HepG2 (cell line): ENCODE measurements around the gene VSIG10L2. TPM values are rescaled to one million over a fixed set of nuclear protein-coding genes. Genes with fewer than 3 reads are reported as not detected.

Experiments used
- CBX5 ChIP-seq: sonication (generic); formaldehyde crosslinking; IDR thresholded peaks from 2 replicates; pipeline ENCODE4 v1.4.0; 2020; ENCODE audit warnings: missing genetic modification reagents, borderline replicate concordance
- GATAD1 ChIP-seq: IDR thresholded peaks from 2 replicates; pipeline ENCODE4 v1.6.1; 2016; ENCODE audit warnings: missing genetic modification reagents, missing compliant biosample characterization
- HDAC2 ChIP-seq: sonication (generic); formaldehyde crosslinking; IDR thresholded peaks from 2 replicates; pipeline ENCODE4 v1.4.0; 2020; ENCODE audit warnings: missing genetic modification reagents
- KAT2B ChIP-seq: fragments of 150-350 bp; IDR thresholded peaks from 2 replicates; pipeline ENCODE4 v1.6.1; 2014; ENCODE audit warnings: low read depth, low read length, borderline replicate concordance
- NFATC3 ChIP-seq: sonication (generic); formaldehyde crosslinking; IDR thresholded peaks from 2 replicates; pipeline ENCODE4 v1.5.1; 2020; ENCODE audit warnings: mild to moderate bottlenecking, missing genetic modification reagents
- SIN3A ChIP-seq: IDR thresholded peaks from 2 replicates; pipeline ENCODE4 v1.6.1; 2011; ENCODE audit warnings: low read depth, mild to moderate bottlenecking, control low read depth, low read length, borderline replicate concordance
- SUZ12 ChIP-seq: fragments of 150-350 bp; IDR thresholded peaks from 2 replicates; pipeline ENCODE4 v1.6.1; 2014; ENCODE audit warnings: low read depth, low read length
- TRIM24 ChIP-seq: sonication (generic); formaldehyde crosslinking; IDR thresholded peaks from 2 replicates; pipeline ENCODE4 v1.8.0; 2022; ENCODE audit warnings: mild to moderate bottlenecking, missing genetic modification reagents
- ZFP36L1 ChIP-seq: sonication (generic); formaldehyde crosslinking; IDR thresholded peaks from 2 replicates; pipeline ENCODE4 v1.8.0; 2022; ENCODE audit warnings: mild to moderate bottlenecking, missing genetic modification reagents, moderate library complexity
- ZNF10 ChIP-seq: sonication (generic); formaldehyde crosslinking; IDR thresholded peaks from 2 replicates; pipeline ENCODE4 v1.4.0; 2020; ENCODE audit warnings: mild to moderate bottlenecking, low read depth, missing genetic modification reagents, borderline replicate concordance
- ZNF232 ChIP-seq: sonication (generic); formaldehyde crosslinking; IDR thresholded peaks from 2 replicates; pipeline ENCODE4 v1.4.0; 2020; ENCODE audit warnings: missing genetic modification reagents, borderline replicate concordance
- ZNF431 ChIP-seq: sonication (generic); formaldehyde crosslinking; IDR thresholded peaks from 2 replicates; pipeline ENCODE4 v1.9.0; 2022; ENCODE audit warnings: missing genetic modification reagents, low read depth, mild to moderate bottlenecking, borderline replicate concordance
- ZNF780A ChIP-seq: sonication (generic); formaldehyde crosslinking; IDR thresholded peaks from 2 replicates; pipeline ENCODE4 v1.8.0; 2022; ENCODE audit warnings: mild to moderate bottlenecking, missing genetic modification reagents, moderate library complexity
- ZSCAN21 ChIP-seq: sonication (generic); formaldehyde crosslinking; IDR thresholded peaks from 2 replicates; pipeline ENCODE4 v1.8.0; 2022; ENCODE audit warnings: mild to moderate bottlenecking, missing genetic modification reagents, moderate library complexity, borderline replicate concordance
- polyA plus RNA-seq, 8 experiments: library from polyadenylated mRNA; depleted of rRNA in 3 of 8; stranded (reverse) in 7 of 8; unstranded in 1 of 8; fragments of >200 nt; fragmentation: Illumina TruSeq in 4 of 8; extraction: Trizol in 4 of 8; gene quantifications; 2 replicates each; pipeline versions ENCODE4 v1.2.1 to v1.2.3, GENCODE V29; 2011 to 2016; ENCODE audit warnings: low read depth in 4 of 8, missing spikeins in 1 of 8, mixed read lengths in 1 of 8; ENCODE audit not compliant: insufficient read depth in 1 of 8
- total RNA-seq, 5 experiments: library from RNA; depleted of rRNA; stranded (reverse); fragments of >200 nt; fragmentation: Illumina TruSeq; extraction: Trizol; gene quantifications; 2 replicates each; pipeline ENCODE4 v1.2.3, GENCODE V29; 2016; ENCODE audit warnings: low read depth in 1 of 5
- TF ChIP-seq, protein P1 (sequence below): sonication (generic); formaldehyde crosslinking; IDR thresholded peaks from 2 replicates; pipeline ENCODE4 v1.8.0; 2022; ENCODE audit warnings: missing genetic modification reagents, low read depth, mild to moderate bottlenecking, borderline replicate concordance
- TF ChIP-seq, protein P2 (sequence below): sonication (generic); formaldehyde crosslinking; IDR thresholded peaks from 2 replicates; pipeline ENCODE4 v1.8.0; 2023; ENCODE audit warnings: mild to moderate bottlenecking, missing genetic modification reagents
- TF ChIP-seq, protein P3 (sequence below): sonication (generic); formaldehyde crosslinking; IDR thresholded peaks from 2 replicates; pipeline ENCODE4 v1.4.0; 2020; ENCODE audit warnings: mild to moderate bottlenecking, missing genetic modification reagents
- TF ChIP-seq, protein P4 (sequence below): sonication (generic); formaldehyde crosslinking; IDR thresholded peaks from 2 replicates; pipeline ENCODE4 v1.8.1; 2023; ENCODE audit warnings: mild to moderate bottlenecking, missing genetic modification reagents, borderline replicate concordance

The VSIG10L2 gene
- total and polyA plus RNA-seq, 2 of the 13 experiments (the other 11 are each of a cell fraction or from before 2014, with no cell fraction given), result 0.21 TPM; not detected in 1

DNA sequence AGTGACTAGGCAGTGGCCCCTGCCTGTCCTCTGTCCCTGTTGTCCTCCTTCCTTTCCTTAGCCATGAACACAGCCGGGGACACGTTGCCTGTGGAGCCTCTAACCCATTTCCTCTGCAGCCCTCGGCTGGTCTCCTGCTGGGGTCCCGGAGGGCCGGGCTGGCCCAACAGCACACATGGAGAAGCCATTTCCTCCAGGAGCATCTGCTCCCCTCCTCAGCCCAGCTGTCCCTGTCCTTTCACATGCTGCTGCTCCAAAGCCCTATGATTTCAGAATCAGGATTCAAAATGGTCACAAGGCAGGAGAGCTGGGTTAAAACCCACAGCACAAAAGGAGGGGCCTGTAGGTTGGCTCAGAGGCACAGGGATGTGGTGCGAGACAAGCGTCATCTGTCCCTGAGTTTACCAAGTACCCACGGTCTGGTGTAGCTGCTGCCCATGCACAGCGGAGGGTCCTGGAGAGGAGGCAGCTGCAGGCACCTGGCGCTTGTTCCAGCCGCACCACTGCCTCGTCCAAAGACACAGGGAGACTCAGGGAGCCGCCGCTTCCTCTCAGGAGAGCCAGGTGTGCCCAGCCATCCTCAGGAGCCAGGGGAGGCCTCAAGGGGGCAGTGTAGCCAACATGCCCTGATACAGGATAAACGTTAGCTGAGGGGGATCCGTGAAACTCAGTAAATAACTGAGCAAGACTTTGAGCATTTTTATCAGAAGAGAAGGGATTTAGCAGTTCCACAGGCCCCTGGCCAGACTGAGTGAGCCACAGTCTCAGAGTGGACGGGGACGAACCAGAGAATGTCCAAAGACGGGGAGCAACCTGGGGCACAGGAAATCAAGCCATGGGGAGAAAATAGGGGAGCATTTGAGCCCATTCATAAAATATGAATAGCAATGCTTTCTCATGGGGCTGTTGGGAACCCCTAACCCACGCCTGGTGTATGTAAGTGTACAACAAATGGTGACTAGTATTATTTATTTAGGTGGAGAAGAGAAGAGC is 3.9 kb upstream of the VSIG10L2 start (continued):
- TF ChIP-seq, protein P1, sequence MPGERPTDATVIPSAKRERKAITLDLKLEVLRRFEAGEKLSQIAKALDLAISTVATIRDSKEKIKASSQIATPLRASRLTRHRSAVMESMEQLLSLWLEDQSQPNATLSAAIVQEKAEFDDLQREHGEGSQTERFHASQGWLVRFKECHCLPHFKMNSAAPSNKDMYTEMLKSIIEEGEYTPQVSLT (CRISPR knock-in tag), result no peak
- no peak for TF ChIP-seq KAT2B
- 0 out of 2 replicates have a peak, but pooled peaks have one; percentile 43 for TF ChIP-seq ZSCAN21 (CRISPR knock-in tag)
- TF ChIP-seq, protein P2, sequence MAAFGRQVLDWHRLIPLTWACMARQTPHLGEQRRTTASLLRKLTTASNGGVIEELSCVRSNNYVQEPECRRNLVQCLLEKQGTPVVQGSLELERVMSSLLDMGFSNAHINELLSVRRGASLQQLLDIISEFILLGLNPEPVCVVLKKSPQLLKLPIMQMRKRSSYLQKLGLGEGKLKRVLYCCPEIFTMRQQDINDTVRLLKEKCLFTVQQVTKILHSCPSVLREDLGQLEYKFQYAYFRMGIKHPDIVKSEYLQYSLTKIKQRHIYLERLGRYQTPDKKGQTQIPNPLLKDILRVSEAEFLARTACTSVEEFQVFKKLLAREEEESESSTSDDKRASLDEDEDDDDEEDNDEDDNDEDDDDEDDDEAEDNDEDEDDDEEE (CRISPR knock-in tag), result no peak
- no peak for TF ChIP-seq ZNF431 (CRISPR knock-in tag)
- no peak for TF ChIP-seq HDAC2 (CRISPR knock-in tag)
- TF ChIP-seq, protein P3, sequence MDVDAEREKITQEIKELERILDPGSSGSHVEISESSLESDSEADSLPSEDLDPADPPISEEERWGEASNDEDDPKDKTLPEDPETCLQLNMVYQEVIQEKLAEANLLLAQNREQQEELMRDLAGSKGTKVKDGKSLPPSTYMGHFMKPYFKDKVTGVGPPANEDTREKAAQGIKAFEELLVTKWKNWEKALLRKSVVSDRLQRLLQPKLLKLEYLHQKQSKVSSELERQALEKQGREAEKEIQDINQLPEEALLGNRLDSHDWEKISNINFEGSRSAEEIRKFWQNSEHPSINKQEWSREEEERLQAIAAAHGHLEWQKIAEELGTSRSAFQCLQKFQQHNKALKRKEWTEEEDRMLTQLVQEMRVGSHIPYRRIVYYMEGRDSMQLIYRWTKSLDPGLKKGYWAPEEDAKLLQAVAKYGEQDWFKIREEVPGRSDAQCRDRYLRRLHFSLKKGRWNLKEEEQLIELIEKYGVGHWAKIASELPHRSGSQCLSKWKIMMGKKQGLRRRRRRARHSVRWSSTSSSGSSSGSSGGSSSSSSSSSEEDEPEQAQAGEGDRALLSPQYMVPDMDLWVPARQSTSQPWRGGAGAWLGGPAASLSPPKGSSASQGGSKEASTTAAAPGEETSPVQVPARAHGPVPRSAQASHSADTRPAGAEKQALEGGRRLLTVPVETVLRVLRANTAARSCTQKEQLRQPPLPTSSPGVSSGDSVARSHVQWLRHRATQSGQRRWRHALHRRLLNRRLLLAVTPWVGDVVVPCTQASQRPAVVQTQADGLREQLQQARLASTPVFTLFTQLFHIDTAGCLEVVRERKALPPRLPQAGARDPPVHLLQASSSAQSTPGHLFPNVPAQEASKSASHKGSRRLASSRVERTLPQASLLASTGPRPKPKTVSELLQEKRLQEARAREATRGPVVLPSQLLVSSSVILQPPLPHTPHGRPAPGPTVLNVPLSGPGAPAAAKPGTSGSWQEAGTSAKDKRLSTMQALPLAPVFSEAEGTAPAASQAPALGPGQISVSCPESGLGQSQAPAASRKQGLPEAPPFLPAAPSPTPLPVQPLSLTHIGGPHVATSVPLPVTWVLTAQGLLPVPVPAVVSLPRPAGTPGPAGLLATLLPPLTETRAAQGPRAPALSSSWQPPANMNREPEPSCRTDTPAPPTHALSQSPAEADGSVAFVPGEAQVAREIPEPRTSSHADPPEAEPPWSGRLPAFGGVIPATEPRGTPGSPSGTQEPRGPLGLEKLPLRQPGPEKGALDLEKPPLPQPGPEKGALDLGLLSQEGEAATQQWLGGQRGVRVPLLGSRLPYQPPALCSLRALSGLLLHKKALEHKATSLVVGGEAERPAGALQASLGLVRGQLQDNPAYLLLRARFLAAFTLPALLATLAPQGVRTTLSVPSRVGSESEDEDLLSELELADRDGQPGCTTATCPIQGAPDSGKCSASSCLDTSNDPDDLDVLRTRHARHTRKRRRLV (CRISPR knock-in tag), result no peak
- no peak for TF ChIP-seq ZNF10
- no peak for TF ChIP-seq SIN3A
- TF ChIP-seq TRIM24 (CRISPR knock-in tag), result no peak
- no peak for TF ChIP-seq GATAD1 (CRISPR knock-in tag)
- TF ChIP-seq ZFP36L1 (CRISPR knock-in tag), result no peak
- TF ChIP-seq CBX5 (CRISPR knock-in tag), result no peak
- no peak for TF ChIP-seq ZNF780A (CRISPR knock-in tag)
- no peak for TF ChIP-seq NFATC3 (CRISPR knock-in tag)
- TF ChIP-seq ZNF232 (CRISPR knock-in tag), result no peak
- TF ChIP-seq SUZ12, result no peak
- TF ChIP-seq, protein P4, sequence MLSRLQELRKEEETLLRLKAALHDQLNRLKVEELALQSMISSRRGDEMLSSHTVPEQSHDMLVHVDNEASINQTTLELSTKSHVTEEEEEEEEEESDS (CRISPR knock-in tag), result no peak
